Sigmoid colon (tissue), 3 donors: ENCODE measurements around the gene TRAF7.

ENCODE experiments used
- POLR2A ChIP-seq, 2 donors: fragments of 450-650 bp; IDR thresholded peaks; one replicate each; pipeline ENCODE4 v1.6.1; 2016; ENCODE audit warnings: antibody characterized with exemption in 2 of 2, mild to moderate bottlenecking in 2 of 2, moderate library complexity in 2 of 2
- TF ChIP-seq, protein P1 (sequence below), 4 experiments: fragments of 450-650 bp in 3 of 4; fragments of 200-600 bp in 1 of 4; IDR thresholded peaks; one replicate each; pipeline ENCODE4 v1.5.1; 2016 to 2019; ENCODE audit warnings: antibody characterized with exemption in 4 of 4, mild to moderate bottlenecking in 3 of 4, moderate library complexity in 2 of 4

DNA sequence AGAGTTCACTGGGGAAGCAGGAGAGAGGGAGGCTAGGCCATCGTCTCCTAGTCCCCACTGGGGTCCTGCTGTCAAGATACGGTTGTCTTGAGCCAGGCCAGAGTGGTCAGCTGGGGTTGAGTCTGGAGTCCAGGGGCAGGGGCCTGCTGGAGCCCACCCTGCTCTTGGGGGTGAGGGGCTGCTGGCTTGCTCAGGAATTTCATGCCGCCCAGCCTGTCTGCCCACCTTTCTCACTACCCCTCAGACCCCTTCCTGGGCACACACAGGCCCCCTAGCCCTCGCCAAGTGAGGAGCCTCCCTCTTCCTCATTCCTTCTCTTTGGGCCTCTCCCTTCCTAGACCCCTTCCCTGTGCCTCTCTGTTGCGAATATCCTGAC lies 1.3 kb downstream of the TRAF7 start:
- TF ChIP-seq, protein P1, sequence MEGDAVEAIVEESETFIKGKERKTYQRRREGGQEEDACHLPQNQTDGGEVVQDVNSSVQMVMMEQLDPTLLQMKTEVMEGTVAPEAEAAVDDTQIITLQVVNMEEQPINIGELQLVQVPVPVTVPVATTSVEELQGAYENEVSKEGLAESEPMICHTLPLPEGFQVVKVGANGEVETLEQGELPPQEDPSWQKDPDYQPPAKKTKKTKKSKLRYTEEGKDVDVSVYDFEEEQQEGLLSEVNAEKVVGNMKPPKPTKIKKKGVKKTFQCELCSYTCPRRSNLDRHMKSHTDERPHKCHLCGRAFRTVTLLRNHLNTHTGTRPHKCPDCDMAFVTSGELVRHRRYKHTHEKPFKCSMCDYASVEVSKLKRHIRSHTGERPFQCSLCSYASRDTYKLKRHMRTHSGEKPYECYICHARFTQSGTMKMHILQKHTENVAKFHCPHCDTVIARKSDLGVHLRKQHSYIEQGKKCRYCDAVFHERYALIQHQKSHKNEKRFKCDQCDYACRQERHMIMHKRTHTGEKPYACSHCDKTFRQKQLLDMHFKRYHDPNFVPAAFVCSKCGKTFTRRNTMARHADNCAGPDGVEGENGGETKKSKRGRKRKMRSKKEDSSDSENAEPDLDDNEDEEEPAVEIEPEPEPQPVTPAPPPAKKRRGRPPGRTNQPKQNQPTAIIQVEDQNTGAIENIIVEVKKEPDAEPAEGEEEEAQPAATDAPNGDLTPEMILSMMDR (IDR thresholded peaks at IDR 0.05): no peak
- TF ChIP-seq POLR2A (IDR thresholded peaks at IDR 0.05): no peak
